Endothelial cell of umbilical vein (primary cell): ENCODE results near the gene SVIL. TPM values are rescaled to one million over a fixed set of nuclear protein-coding genes. Genes with fewer than 3 reads are reported as not detected.

Source experiments
- BruUV-seq: library from RNA; stranded (reverse); fragments of 400-500 nt; replicated peaks from 2 replicates; lab custom pipeline; 2021; lab: Mats Ljungman, UMichigan
- CTCF ChIA-PET: fragments of 300-600, 350-600 bp; sonication (Branson Sonifier 250); formaldehyde crosslinking; loops from one replicate; lab custom pipeline; 2021; ENCODE audit warnings: antibody characterized with exemption, inconsistent platforms; lab: Charles Lee
- POLR2A ChIA-PET: fragments of 300-600, 350-600 bp; sonication (Branson Sonifier 250); formaldehyde crosslinking; loops from one replicate; lab custom pipeline; 2021; ENCODE audit warnings: antibody characterized with exemption, inconsistent platforms; lab: Charles Lee
- DNase-seq: peaks from one replicate; pipeline ENCODE4 v3.0.0-alpha.2; 2011; ENCODE audit warnings: low read depth, low spot score
- FAIRE-seq: peaks from 2 replicates; lab custom pipeline; 2011; peaks lifted over from hg19 to GRCh38; lab: Jason Lieb, UNC
- H2AFZ ChIP-seq: 2 replicates; pipeline ENCODE4 v1.6.0; 2012; ENCODE audit warnings: low read depth, low read length, control low read depth, inconsistent platforms
- H3K27ac ChIP-seq: 2 replicates; pipeline ENCODE4 v1.5.1; 2011; ENCODE audit warnings: low read depth, mild to moderate bottlenecking, control low read depth, low read length, moderate library complexity; ENCODE audit not compliant: insufficient read depth
- H3K27me3 ChIP-seq, 2 experiments: 2 replicates each; pipeline versions ENCODE4 v1.6.0 to v1.6.1; 2011; ENCODE audit warnings: low read length in 2 of 2, mixed read lengths in 1 of 2; ENCODE audit not compliant: control insufficient read depth in 2 of 2, insufficient read depth in 2 of 2
- H3K36me3 ChIP-seq, 2 experiments: 2 replicates in 1 of 2; 3 replicates in 1 of 2; pipeline ENCODE4 v1.5.1; 2011; ENCODE audit warnings: low read length in 2 of 2, mild to moderate bottlenecking in 1 of 2, moderate library complexity in 1 of 2; ENCODE audit not compliant: control insufficient read depth in 2 of 2, insufficient read depth in 2 of 2; ENCODE audit errors: extremely low read depth in 1 of 2
- H3K4me1 ChIP-seq: 3 replicates; pipeline ENCODE4 v1.5.1; 2011; ENCODE audit warnings: mild to moderate bottlenecking, low read length; ENCODE audit not compliant: control insufficient read depth, insufficient read depth; ENCODE audit errors: extremely low read depth
- H3K4me2 ChIP-seq: 2 replicates; pipeline ENCODE4 v1.6.1; 2011; ENCODE audit warnings: low read length, control low read depth, mixed read lengths; ENCODE audit not compliant: insufficient read depth
- H3K4me3 ChIP-seq, 3 experiments: fragments of 200-600 bp in 1 of 3; sonication (generic), shearing (Covaris generic) in 1 of 3; replicated peaks in 1 of 3; 2 replicates each; pipeline ENCODE4 v1.5.1; 2011 to 2016; ENCODE audit warnings: control low read depth in 3 of 3, low read length in 3 of 3, mild to moderate bottlenecking in 2 of 3, inconsistent platforms in 1 of 3, low read depth in 1 of 3, moderate library complexity in 1 of 3; ENCODE audit not compliant: insufficient read depth in 1 of 3
- H3K79me2 ChIP-seq: 2 replicates; pipeline ENCODE4 v1.6.0; 2012; ENCODE audit warnings: low read length, inconsistent platforms; ENCODE audit not compliant: control insufficient read depth, insufficient read depth
- H3K9ac ChIP-seq: replicated peaks from 2 replicates; pipeline ENCODE3; 2011; ENCODE audit warnings: low read length, control low read depth; ENCODE audit not compliant: insufficient read depth; ENCODE audit errors: extremely low read depth
- H3K9me1 ChIP-seq: replicated peaks from 3 replicates; pipeline ENCODE4 v1.6.0; 2011; ENCODE audit warnings: mild to moderate bottlenecking, low read length; ENCODE audit not compliant: control insufficient read depth, insufficient read depth; ENCODE audit errors: extremely low read depth
- H3K9me3 ChIP-seq: replicated peaks from 2 replicates; pipeline ENCODE4 v1.5.1; 2012; ENCODE audit warnings: low read length, inconsistent platforms; ENCODE audit not compliant: control insufficient read depth, insufficient read depth
- H4K20me1 ChIP-seq: replicated peaks from 2 replicates; pipeline ENCODE3; 2011; ENCODE audit warnings: mild to moderate bottlenecking, low read length; ENCODE audit not compliant: control insufficient read depth, insufficient read depth; ENCODE audit errors: extremely low read depth
- CTCF ChIP-seq, 2 donors: IDR thresholded peaks; 1 replicate in 1 of 2; 2 replicates in 1 of 2; pipeline ENCODE4 v1.5.1; 2011; ENCODE audit warnings: low read length in 2 of 2, mild to moderate bottlenecking in 2 of 2, moderate library complexity in 2 of 2, control low read depth in 1 of 2, inconsistent platforms in 1 of 2, low read depth in 1 of 2; ENCODE audit not compliant: insufficient read depth in 1 of 2; ENCODE audit errors: extremely low read depth in 1 of 2
- EZH2 ChIP-seq: IDR thresholded peaks from 2 replicates; pipeline ENCODE4 v1.6.1; 2012; ENCODE audit warnings: borderline replicate concordance, low read depth, mild to moderate bottlenecking, moderate library complexity, low read length, inconsistent platforms; ENCODE audit not compliant: severe bottlenecking
- FOS ChIP-seq: IDR thresholded peaks from 2 replicates; pipeline ENCODE4 v1.6.1; 2011; ENCODE audit warnings: mild to moderate bottlenecking, low read length, moderate library complexity, borderline replicate concordance; ENCODE audit not compliant: insufficient read depth
- GATA2 ChIP-seq: IDR thresholded peaks from 2 replicates; pipeline ENCODE4 v1.7.0; 2011; ENCODE audit warnings: low read depth, mild to moderate bottlenecking, moderate library complexity, mixed read lengths, low read length; ENCODE audit not compliant: insufficient read length, insufficient read depth
- JUN ChIP-seq: IDR thresholded peaks from 2 replicates; pipeline ENCODE4 v1.6.1; 2011; ENCODE audit warnings: borderline replicate concordance, low read depth; ENCODE audit not compliant: insufficient read length, insufficient read depth
- MAX ChIP-seq: IDR thresholded peaks from 2 replicates; pipeline ENCODE4 v1.6.1; 2011; ENCODE audit not compliant: insufficient read depth, insufficient read length
- MYC ChIP-seq: IDR thresholded peaks from one replicate; pipeline ENCODE4 v1.6.1; 2011; ENCODE audit warnings: mild to moderate bottlenecking, low read depth, low read length
- POLR2A ChIP-seq: IDR thresholded peaks from 2 replicates; pipeline ENCODE4 v1.6.1; 2012; ENCODE audit warnings: low read depth, mild to moderate bottlenecking, control low read depth, low read length
- POLR2AphosphoS5 ChIP-seq: IDR thresholded peaks from 2 replicates; pipeline ENCODE4 v1.6.1; 2012; ENCODE audit warnings: low read depth, mild to moderate bottlenecking, control low read depth, low read length, moderate library complexity; ENCODE audit not compliant: insufficient read depth
- dilution Hi-C: fragments of 300-500 bp; cut with MboI; formaldehyde crosslinking; loops from one replicate; pipeline ENCODE4 v1.15.0; 2019; ENCODE audit warnings: low sequenced_read_pairs; ENCODE audit not compliant: extremely low pct_ligation_motif_present
- intact Hi-C: fragments of 100-400 bp; cut with micrococcal nuclease; formaldehyde crosslinking; loops from one replicate; pipeline ENCODE4 v1.10.0; 2022
- polyA plus RNA-seq, 4 experiments: library from polyadenylated mRNA; depleted of rRNA in 3 of 4; stranded (reverse) in 3 of 4; unstranded in 1 of 4; fragments of >200 nt; gene quantifications; 2 replicates each; pipeline versions ENCODE4 v1.2.1 to v1.2.3, GENCODE V29; 2011 to 2012; ENCODE audit warnings: missing spikeins in 1 of 4
- total RNA-seq: library from RNA; stranded (reverse); gene quantifications from 2 replicates; pipeline ENCODE4 v1.2.3, GENCODE V29; 2021

The SVIL gene
- total and polyA plus RNA-seq, 2 donors (not counting 3 experiments of a cell fraction or from before 2014, with no cell fraction given) = 22.6 to 70.7 TPM

- H3K9me3 ChIP-seq = no peaks in the 10 kb centered on the region
- H4K20me1 ChIP-seq = no peaks in the 10 kb centered on the region
- intact Hi-C loops = no loop called here
- no peaks in the 10 kb centered on the region for H3K27me3 ChIP-seq
- peaks cover 0 to 17% of the 10 kb centered on the region in 2 experiments for H3K36me3 ChIP-seq
- H3K9me1 ChIP-seq = no peaks in the 10 kb centered on the region
- TF ChIP-seq JUN (no peak), MAX (no peak), EZH2 (no peak), POLR2AphosphoS5 (no peak), MYC (no peak), FOS (no peak), CTCF (IDR thresholded peaks at IDR 0.05; ENCODE audit: extremely low read depth in 1 of 2, insufficient read depth in 1 of 2, low read depth in 1 of 2, low read length in 2 of 2) (no peak), GATA2 (no peak), POLR2A (no peak)
- FAIRE-seq (no peak), DNase-seq (no peak)
- no peaks in the 10 kb centered on the region for H3K4me1 ChIP-seq
- dilution Hi-C loops = no loop called here
- no peak overlapping the region for H3K4me3 ChIP-seq
- ChIA-PET CTCF (no interaction called here), POLR2A (no interaction called here)
- H2AFZ ChIP-seq = no peak overlapping the region
- no peak overlapping the region for H3K9ac ChIP-seq
- H3K27ac ChIP-seq = no peak overlapping the region
- H3K79me2 ChIP-seq = peaks cover 2% of the 10 kb centered on the region
- no peak overlapping the region for H3K4me2 ChIP-seq
- no TSS peak for BruUV-seq
Measured at GRCh38 chr10:29455095-29455494, 179.7 kb downstream of the SVIL start.
